Thyroid gland (tissue), 4 donors: ENCODE measurements around the gene EIF4G1. TPM values are rescaled to one million over a fixed set of nuclear protein-coding genes. Genes with fewer than 3 reads are reported as not detected.

Source experiments
- DNase-seq, 2 donors: peaks; one replicate each; pipeline ENCODE4 v3.0.0-alpha.2; 2019
- H3K27ac ChIP-seq, 3 donors: fragments of 200-600 bp; sonication (generic); 1 replicate in 2 of 3; 2 replicates in 1 of 3; pipeline ENCODE4 v1.5.1; 2016 to 2019; ENCODE audit warnings: mild to moderate bottlenecking in 1 of 3, moderate library complexity in 1 of 3
- H3K27me3 ChIP-seq: fragments of 200-600 bp; sonication (generic); one replicate; pipeline ENCODE4 v1.5.1; 2019
- H3K36me3 ChIP-seq, 2 donors: fragments of 200-600 bp; sonication (generic); one replicate each; pipeline ENCODE4 v1.5.1; 2016 to 2019
- H3K4me1 ChIP-seq, 2 donors: fragments of 200-600 bp; sonication (generic); one replicate each; pipeline ENCODE4 v1.5.1; 2017 to 2019
- H3K4me3 ChIP-seq, 3 donors: fragments of 200-600 bp; sonication (generic); replicated peaks in 1 of 3; 1 replicate in 2 of 3; 2 replicates in 1 of 3; pipeline ENCODE4 v1.5.1; 2016; ENCODE audit warnings: mild to moderate bottlenecking in 1 of 3
- H3K9me3 ChIP-seq: fragments of 200-600 bp; sonication (generic); one replicate; pipeline ENCODE4 v1.5.1; 2017
- CTCF ChIP-seq, 6 experiments: fragments of 200-600 bp in 3 of 6; fragments of 450-650 bp in 3 of 6; sonication (generic) in 3 of 6; IDR thresholded peaks; one replicate each; pipeline ENCODE4 v1.5.1; 2016 to 2019; ENCODE audit warnings: antibody characterized with exemption in 6 of 6, mild to moderate bottlenecking in 2 of 6, inconsistent platforms in 1 of 6, moderate library complexity in 1 of 6
- POLR2A ChIP-seq, 2 donors: fragments of 450-650 bp; IDR thresholded peaks; one replicate each; pipeline ENCODE4 v1.6.1; 2017; ENCODE audit warnings: antibody characterized with exemption in 2 of 2, mild to moderate bottlenecking in 2 of 2, moderate library complexity in 1 of 2
- WGBS, 2 donors: methylation state at CpG; one replicate each; pipeline ENCODE4 v1.1.5; 2017; 5-methylcytosine and 5-hydroxymethylcytosine counted together
- intact Hi-C: fragments of 100-400 bp; cut with DNase I; formaldehyde crosslinking; loops from one replicate; pipeline ENCODE4 v1.15.1; 2023
- total RNA-seq, 4 donors: library from RNA; depleted of rRNA; stranded (reverse); fragments of >200 nt; gene quantifications; one replicate each; pipeline ENCODE4 v1.2.3, GENCODE V29; 2016

EIF4G1 gene
- total RNA-seq, 4 donors from 2014 or later = 206 to 418 (median 348) TPM

GRCh38 chr3:184346480-184347190, 32.2 kb downstream of the EIF4G1 start:
- WGBS, 2 donors = 90 to 96% methylated on average over 10 to 14 of the region's 20 CpGs
- H3K4me3 ChIP-seq = no peak overlapping the region
- peaks cover 5 to 22% of the 10 kb centered on the region in 2 donors for H3K36me3 ChIP-seq
- no peak for DNase-seq
- H3K27ac ChIP-seq = peak overlapping the region; percentile 67 to 80 (median 80)
- no peaks in the 10 kb centered on the region for H3K27me3 ChIP-seq
- TF ChIP-seq CTCF (IDR thresholded peaks at IDR 0.05) (no peak), POLR2A (IDR thresholded peaks at IDR 0.05) (no peak)
- intact Hi-C loops = no loop called here
- peaks cover 12 to 16% of the 10 kb centered on the region in 2 donors for H3K4me1 ChIP-seq
- no peaks in the 10 kb centered on the region for H3K9me3 ChIP-seq

GRCh38 chr3:184347321-184348056, 33.1 kb downstream of the EIF4G1 start:
- Histone ChIP-seq H3K4me1 (peaks cover 12 to 16% of the 10 kb centered on the region in 2 donors), H3K27ac (peak overlapping the region in 2 of 3 donors; percentile 14 to 33), H3K4me3 (no peak overlapping the region), H3K36me3 (peaks cover 4 to 14% of the 10 kb centered on the region in 2 donors), H3K27me3 (no peaks in the 10 kb centered on the region), H3K9me3 (no peaks in the 10 kb centered on the region)
- peak; percentile 12 to 15 for DNase-seq
- 65 to 69% methylated on average over 8 to 12 of the region's 12 CpGs for WGBS, 2 donors
- TF ChIP-seq CTCF (IDR thresholded peaks at IDR 0.05) = no peak
- TF ChIP-seq POLR2A (IDR thresholded peaks at IDR 0.05) = no peak
- intact Hi-C loops = no loop called here

- intact Hi-C loops = no loop called here
- no peaks in the 10 kb centered on the region for H3K9me3 ChIP-seq
- H3K36me3 ChIP-seq = peaks cover 0 to 9% of the 10 kb centered on the region in 2 donors
Observed at GRCh38 chr3:184348057-184348382, 33.6 kb downstream of the EIF4G1 start.

GRCh38 chr3:184349563-184350470, 35.4 kb downstream of the EIF4G1 start:
- Histone ChIP-seq H3K4me3 (no peak overlapping the region), H3K4me1 (peaks cover 12 to 16% of the 10 kb centered on the region in 2 donors), H3K27me3 (no peaks in the 10 kb centered on the region), H3K27ac (no peak overlapping the region), H3K9me3 (no peaks in the 10 kb centered on the region), H3K36me3 (no peaks in the 10 kb centered on the region)
- TF ChIP-seq CTCF (IDR thresholded peaks at IDR 0.05) (no peak), POLR2A (IDR thresholded peaks at IDR 0.05) (no peak)
- DNase-seq = no peak
- intact Hi-C loops = no loop called here
- 86 to 87% methylated on average over 10 of the region's 10 CpGs for WGBS, 2 donors

More at GRCh38 chr3:184348057-184348382, 33.6 kb downstream of the EIF4G1 start:
- TF ChIP-seq CTCF (IDR thresholded peaks at IDR 0.05) (no peak), POLR2A (IDR thresholded peaks at IDR 0.05) (no peak)
- Histone ChIP-seq H3K4me3 (no peak overlapping the region), H3K27ac (peak overlapping the region in 2 of 3 donors; percentile 14 to 33), H3K4me1 (peaks cover 12 to 16% of the 10 kb centered on the region in 2 donors), H3K27me3 (no peaks in the 10 kb centered on the region)
- WGBS, 2 donors = 70 to 87% methylated on average over 4 of the region's 4 CpGs
- peak; percentile 27 to 32 for DNase-seq
